Ishikawa (cell line): ENCODE measurements around the gene METRN.

Experiments
- REST ChIP-seq: IDR thresholded peaks from 2 replicates; pipeline ENCODE4 v1.6.1; 2012; ENCODE audit warnings: low read depth, mild to moderate bottlenecking
- TAF1 ChIP-seq: IDR thresholded peaks from 2 replicates; pipeline ENCODE4 v1.6.1; 2012; ENCODE audit warnings: low read depth, mild to moderate bottlenecking

GRCh38 chr16:728131-728889 lies 13.4 kb downstream of the METRN start:
- TF ChIP-seq TAF1 (no peak), REST (no peak)
